Activated naive CD8-positive, alpha-beta T cell treated with anti-CD3 and anti-CD28 coated beads, Interleukin-2, amount 50 U/mL, for 16 hours (primary cell): ENCODE measurements around the gene EXD3.
A peak's percentile ranks its signal among the peaks of the same experiment; 100 is the strongest.

Source experiments
- DNase-seq: peaks from one replicate; pipeline ENCODE4 v3.0.0-alpha.2; 2020; ENCODE audit warnings: low read depth, low spot score

The EXD3 gene

GRCh38 chr9:137306066-137306849 is 116.7 kb downstream of the EXD3 start:
- DNase-seq, result no peak

- no peak for DNase-seq
These were observed 117.2 kb downstream of the EXD3 start for GRCh38 chr9:137305798-137306065.

GRCh38 chr9:137305060-137305797 is 117.7 kb downstream of the EXD3 start:
- DNase-seq, result no peak

GRCh38 chr9:137304383-137305059 is 118.4 kb downstream of the EXD3 start:
- no peak for DNase-seq

- no peak for DNase-seq
These were observed 119.0 kb downstream of the EXD3 start for GRCh38 chr9:137303893-137304382.

GRCh38 chr9:137303151-137303892 is 119.6 kb downstream of the EXD3 start:
- DNase-seq, result no peak

GRCh38 chr9:137302449-137303150 is 120.4 kb downstream of the EXD3 start:
- no peak for DNase-seq

GRCh38 chr9:137302118-137302448 is 120.9 kb downstream of the EXD3 start, which contains the start of gene NRARP:
Gene NRARP, minus strand, starts transcription at chr9:137302271. Its CDS starts 343 bp downstream, at chr9:137301928.
- peak; percentile 82 for DNase-seq

- DNase-seq, result no peak
These were observed 121.6 kb downstream of the EXD3 start for GRCh38 chr9:137301081-137301947.

GRCh38 chr9:137300567-137301080 is 122.3 kb downstream of the EXD3 start:
- no peak for DNase-seq

GRCh38 chr9:137299938-137300337 is 123.0 kb downstream of the EXD3 start:
- DNase-seq, result no peak

- DNase-seq, result no peak
These were observed 123.8 kb downstream of the EXD3 start for GRCh38 chr9:137299203-137299565.

- no peak for DNase-seq
These were observed 124.4 kb downstream of the EXD3 start for GRCh38 chr9:137298401-137299202.

GRCh38 chr9:137297966-137298365 is 125.0 kb downstream of the EXD3 start:
- DNase-seq, result no peak

- no peak for DNase-seq
These were observed 126.0 kb downstream of the EXD3 start for GRCh38 chr9:137296670-137297664.

- no peak for DNase-seq
These were observed 126.9 kb downstream of the EXD3 start for GRCh38 chr9:137295849-137296669.

GRCh38 chr9:137295238-137295811 is 127.6 kb downstream of the EXD3 start:
- DNase-seq, result no peak
